ENCODE results near the gene LAPTM5. TPM values are rescaled to one million over a fixed set of nuclear protein-coding genes. Genes with fewer than 3 reads are reported as not detected.

The LAPTM5 gene
- total RNA-seq, 1 experiment from 2014 or later = 1.9 TPM

DNA sequence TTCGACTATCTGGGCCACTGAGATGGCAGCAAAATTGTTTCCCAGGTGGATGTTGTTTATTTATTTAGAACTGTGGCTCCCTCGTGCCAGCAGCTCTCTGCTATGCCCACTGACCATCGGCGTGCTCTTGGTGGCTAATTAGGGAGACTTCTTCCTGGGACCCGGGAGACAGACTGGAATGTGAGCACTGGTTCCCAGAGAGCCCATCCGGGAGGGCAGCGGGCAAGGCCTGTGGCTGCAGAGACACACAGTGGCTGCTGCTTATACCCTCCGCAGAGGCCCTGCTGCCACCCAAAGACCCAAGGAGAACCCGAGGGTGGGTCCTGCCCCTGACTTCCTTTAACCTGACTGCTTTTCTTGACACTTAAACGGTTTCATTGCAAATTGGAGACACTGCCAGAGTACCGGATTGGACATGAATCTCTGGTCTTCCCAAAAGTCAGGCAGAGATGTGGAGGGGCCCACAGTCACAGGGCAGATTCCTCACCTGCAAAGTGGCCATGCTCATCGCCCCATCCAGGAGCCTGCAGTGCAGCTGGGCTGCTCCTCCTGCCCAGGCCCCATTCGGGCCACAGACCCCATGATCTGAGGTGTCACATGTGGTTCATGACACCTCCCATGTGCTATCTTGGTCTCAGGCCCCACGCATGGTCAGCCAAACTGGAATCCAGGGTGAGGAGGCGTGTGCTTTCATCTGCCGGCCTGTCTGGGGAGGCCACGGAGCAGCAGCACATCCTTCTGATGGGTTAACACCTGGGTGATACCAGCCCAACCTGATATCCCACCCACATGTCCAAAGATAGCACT is 28.5 kb downstream of the LAPTM5 start:
- no peaks in the 10 kb centered on the region for H3K36me3 ChIP-seq (ENCODE audit: control insufficient read depth, insufficient read depth, low read length)
- intact Hi-C loops (cut with micrococcal nuclease; ENCODE audit: unreplicated experiment) (no loop called here), in situ Hi-C loops (cut with HindIII; ENCODE audit: low pct_unique_long_range_greater_than_20kb, low sequenced_read_pairs) (no loop called here)
- H3K27me3 ChIP-seq (ENCODE audit: control insufficient read depth, insufficient read depth, low read length) = no peaks in the 10 kb centered on the region
- CTCF ChIA-PET = interaction anchor here (0.5 kb wide), 1 partner anchor 103 kb away, joined by 3 read pairs; no protein-coding TSS in a partner anchor
- POLR2A ChIA-PET = interaction anchor here (0.5 kb wide), 1 partner anchor 51 kb away, joined by 8 read pairs; no protein-coding TSS in a partner anchor
- ATAC-seq (no peak), DNase-seq (ENCODE audit: low read depth, low spot score) (no peak)
- TF ChIP-seq, protein P1, sequence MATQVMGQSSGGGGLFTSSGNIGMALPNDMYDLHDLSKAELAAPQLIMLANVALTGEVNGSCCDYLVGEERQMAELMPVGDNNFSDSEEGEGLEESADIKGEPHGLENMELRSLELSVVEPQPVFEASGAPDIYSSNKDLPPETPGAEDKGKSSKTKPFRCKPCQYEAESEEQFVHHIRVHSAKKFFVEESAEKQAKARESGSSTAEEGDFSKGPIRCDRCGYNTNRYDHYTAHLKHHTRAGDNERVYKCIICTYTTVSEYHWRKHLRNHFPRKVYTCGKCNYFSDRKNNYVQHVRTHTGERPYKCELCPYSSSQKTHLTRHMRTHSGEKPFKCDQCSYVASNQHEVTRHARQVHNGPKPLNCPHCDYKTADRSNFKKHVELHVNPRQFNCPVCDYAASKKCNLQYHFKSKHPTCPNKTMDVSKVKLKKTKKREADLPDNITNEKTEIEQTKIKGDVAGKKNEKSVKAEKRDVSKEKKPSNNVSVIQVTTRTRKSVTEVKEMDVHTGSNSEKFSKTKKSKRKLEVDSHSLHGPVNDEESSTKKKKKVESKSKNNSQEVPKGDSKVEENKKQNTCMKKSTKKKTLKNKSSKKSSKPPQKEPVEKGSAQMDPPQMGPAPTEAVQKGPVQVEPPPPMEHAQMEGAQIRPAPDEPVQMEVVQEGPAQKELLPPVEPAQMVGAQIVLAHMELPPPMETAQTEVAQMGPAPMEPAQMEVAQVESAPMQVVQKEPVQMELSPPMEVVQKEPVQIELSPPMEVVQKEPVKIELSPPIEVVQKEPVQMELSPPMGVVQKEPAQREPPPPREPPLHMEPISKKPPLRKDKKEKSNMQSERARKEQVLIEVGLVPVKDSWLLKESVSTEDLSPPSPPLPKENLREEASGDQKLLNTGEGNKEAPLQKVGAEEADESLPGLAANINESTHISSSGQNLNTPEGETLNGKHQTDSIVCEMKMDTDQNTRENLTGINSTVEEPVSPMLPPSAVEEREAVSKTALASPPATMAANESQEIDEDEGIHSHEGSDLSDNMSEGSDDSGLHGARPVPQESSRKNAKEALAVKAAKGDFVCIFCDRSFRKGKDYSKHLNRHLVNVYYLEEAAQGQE (IDR thresholded peaks at IDR 0.05; ENCODE audit: insufficient read depth in 1 of 2, low read depth in 2 of 2, low read length in 1 of 2) = no peak
- TF ChIP-seq POLR2AphosphoS5 (IDR thresholded peaks at IDR 0.05; ENCODE audit: low read depth, low read length) (no peak), TCF7L2 (IDR thresholded peaks at IDR 0.05; ENCODE audit: low read depth, low read length) (no peak), SIN3A (IDR thresholded peaks at IDR 0.05; ENCODE audit: borderline replicate concordance, insufficient read depth, low read depth, low read length) (no peak)
- TF ChIP-seq, protein P2, sequence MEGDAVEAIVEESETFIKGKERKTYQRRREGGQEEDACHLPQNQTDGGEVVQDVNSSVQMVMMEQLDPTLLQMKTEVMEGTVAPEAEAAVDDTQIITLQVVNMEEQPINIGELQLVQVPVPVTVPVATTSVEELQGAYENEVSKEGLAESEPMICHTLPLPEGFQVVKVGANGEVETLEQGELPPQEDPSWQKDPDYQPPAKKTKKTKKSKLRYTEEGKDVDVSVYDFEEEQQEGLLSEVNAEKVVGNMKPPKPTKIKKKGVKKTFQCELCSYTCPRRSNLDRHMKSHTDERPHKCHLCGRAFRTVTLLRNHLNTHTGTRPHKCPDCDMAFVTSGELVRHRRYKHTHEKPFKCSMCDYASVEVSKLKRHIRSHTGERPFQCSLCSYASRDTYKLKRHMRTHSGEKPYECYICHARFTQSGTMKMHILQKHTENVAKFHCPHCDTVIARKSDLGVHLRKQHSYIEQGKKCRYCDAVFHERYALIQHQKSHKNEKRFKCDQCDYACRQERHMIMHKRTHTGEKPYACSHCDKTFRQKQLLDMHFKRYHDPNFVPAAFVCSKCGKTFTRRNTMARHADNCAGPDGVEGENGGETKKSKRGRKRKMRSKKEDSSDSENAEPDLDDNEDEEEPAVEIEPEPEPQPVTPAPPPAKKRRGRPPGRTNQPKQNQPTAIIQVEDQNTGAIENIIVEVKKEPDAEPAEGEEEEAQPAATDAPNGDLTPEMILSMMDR (IDR thresholded peaks at IDR 0.05) = no peak
- BruUV-seq (replicated peaks) = no TSS peak
- H3K4me1 ChIP-seq (ENCODE audit: control insufficient read depth, insufficient read depth, low read length) = no peaks in the 10 kb centered on the region; the same call in 1 of the 2 replicates
- H3K4me3 ChIP-seq (ENCODE audit: low read depth in 2 of 2, low read length in 2 of 2) = no peak overlapping the region
- no peak overlapping the region for H3K27ac ChIP-seq (ENCODE audit: low read length)
- no peaks in the 10 kb centered on the region for H3K9me3 ChIP-seq (ENCODE audit: control insufficient read depth, insufficient read depth, low read depth, low read length)

DNA sequence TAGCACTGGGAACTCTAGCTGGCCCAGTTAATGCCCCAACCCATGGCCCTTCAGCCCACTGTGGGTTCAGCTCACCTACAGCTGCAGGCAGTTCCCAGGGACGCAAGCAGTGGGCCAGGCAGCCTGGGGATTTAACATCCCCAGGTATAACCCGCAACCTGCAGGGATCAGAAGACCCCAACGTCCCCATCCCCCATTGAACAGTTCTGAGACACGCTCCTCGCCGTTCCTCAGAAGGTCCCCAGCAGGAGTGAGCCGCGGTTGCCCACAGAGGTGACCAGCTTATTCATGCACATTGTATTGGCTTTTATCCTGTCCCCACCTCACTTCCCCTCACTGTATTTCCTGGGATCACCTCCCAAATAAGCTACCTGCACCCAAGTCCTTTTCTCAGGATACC is 29.2 kb downstream of the LAPTM5 start:
- no peak overlapping the region for H3K27ac ChIP-seq (ENCODE audit: low read length)
- TF ChIP-seq, protein P2 (IDR thresholded peaks at IDR 0.05) = no peak
- no peaks in the 10 kb centered on the region for H3K27me3 ChIP-seq (ENCODE audit: control insufficient read depth, insufficient read depth, low read length)
- no TSS peak for BruUV-seq (replicated peaks)
- ATAC-seq = no peak
- no peak overlapping the region for H3K4me3 ChIP-seq (ENCODE audit: low read depth in 2 of 2, low read length in 2 of 2)
- no peak for DNase-seq (ENCODE audit: low read depth, low spot score)
- intact Hi-C loops (cut with micrococcal nuclease; ENCODE audit: unreplicated experiment) (no loop called here), in situ Hi-C loops (cut with HindIII; ENCODE audit: low pct_unique_long_range_greater_than_20kb, low sequenced_read_pairs) (no loop called here)
- H3K9me3 ChIP-seq (ENCODE audit: control insufficient read depth, insufficient read depth, low read depth, low read length) = no peaks in the 10 kb centered on the region
- H3K36me3 ChIP-seq (ENCODE audit: control insufficient read depth, insufficient read depth, low read length) = no peaks in the 10 kb centered on the region
- ChIA-PET CTCF (interaction anchor here (0.5 to 1.2 kb wide), 3 partner anchors 41 to 104 kb away, joined by 3 to 5 read pairs (median 4); no protein-coding TSS in a partner anchor), POLR2A (interaction anchor here (0.6 kb wide), 1 partner anchor 381 kb away, joined by 14 read pairs; no protein-coding TSS in a partner anchor)
- no peaks in the 10 kb centered on the region; the same call in 1 of the 2 replicates for H3K4me1 ChIP-seq (ENCODE audit: control insufficient read depth, insufficient read depth, low read length)
